Suprapubic skin (tissue), 3 donors: Measurements from ENCODE around the gene TMEM52.

Source experiments
- CTCF ChIP-seq, 2 donors: fragments of 200-600 bp in 1 of 2; fragments of 450-650 bp in 1 of 2; sonication (generic) in 1 of 2; IDR thresholded peaks; one replicate each; pipeline ENCODE4 v1.5.1; 2016 to 2019; ENCODE audit warnings: antibody characterized with exemption in 2 of 2, mild to moderate bottlenecking in 1 of 2, moderate library complexity in 1 of 2
- POLR2AphosphoS5 ChIP-seq, 3 donors: sonication (generic); formaldehyde crosslinking; IDR thresholded peaks; one replicate each; pipeline ENCODE4 v1.6.1; 2017; ENCODE audit warnings: antibody characterized with exemption in 3 of 3

- TF ChIP-seq POLR2AphosphoS5 (IDR thresholded peaks at IDR 0.05) (no peak), CTCF (IDR thresholded peaks at IDR 0.05) (no peak)
Measured at GRCh38 chr1:1899266-1899966, 19.7 kb downstream of the TMEM52 start.
